HG03558 (cell line): ENCODE measurements around the gene KCNMA1.
"Not testable (repeated sequence)": the region's sequence is repeated elsewhere in the genome, so short reads cannot be mapped to it uniquely, and the experiment has no call there.

Experiments used
- ATAC-seq: cut with Tn5 transposase; IDR thresholded peaks from one replicate; pipeline ENCODE4 v1.9.1; 2021; ENCODE audit warnings: moderate number of reproducible peaks; ENCODE audit not compliant: unreplicated experiment; ENCODE audit errors: extremely low read depth

The KCNMA1 gene

DNA sequence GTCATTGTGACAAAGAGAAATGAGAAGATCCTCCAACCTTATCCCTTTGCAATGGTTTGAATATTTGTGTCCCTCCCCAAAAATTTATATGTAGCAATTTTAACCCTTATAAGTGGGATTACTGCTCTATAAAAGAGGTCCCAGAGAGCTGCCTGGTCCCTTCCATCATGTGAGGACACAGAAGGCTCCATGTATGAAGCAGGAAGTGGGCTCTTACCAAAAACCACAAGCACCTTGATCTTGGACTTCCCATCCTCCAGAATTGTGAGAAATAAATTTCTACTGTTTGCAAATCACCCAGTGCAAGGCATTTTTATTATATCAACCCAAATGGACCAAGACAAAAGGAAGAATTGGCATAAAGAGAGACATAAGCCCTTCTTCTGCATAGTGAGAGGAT is 95.7 kb downstream of the KCNMA1 start:
- ATAC-seq = no peak

DNA sequence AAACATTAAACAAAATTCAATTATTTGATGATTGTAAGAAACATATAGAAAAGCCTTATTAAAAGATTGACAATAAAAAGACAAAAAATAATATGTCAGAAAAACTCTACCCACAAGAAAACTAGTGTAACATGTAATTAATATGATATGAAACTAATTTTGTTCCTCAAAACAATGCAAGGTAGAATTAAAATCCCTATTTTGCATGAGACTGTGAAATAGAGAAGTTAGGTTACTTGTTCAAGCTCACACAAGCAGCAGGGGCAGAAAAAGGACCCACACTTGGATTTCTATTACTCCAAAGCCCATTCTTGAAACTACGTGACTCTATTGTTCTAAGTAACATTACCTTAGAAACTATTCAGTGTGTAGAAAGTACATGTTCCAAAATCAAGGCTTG is 96.4 kb downstream of the KCNMA1 start:
- ATAC-seq = no peak

DNA sequence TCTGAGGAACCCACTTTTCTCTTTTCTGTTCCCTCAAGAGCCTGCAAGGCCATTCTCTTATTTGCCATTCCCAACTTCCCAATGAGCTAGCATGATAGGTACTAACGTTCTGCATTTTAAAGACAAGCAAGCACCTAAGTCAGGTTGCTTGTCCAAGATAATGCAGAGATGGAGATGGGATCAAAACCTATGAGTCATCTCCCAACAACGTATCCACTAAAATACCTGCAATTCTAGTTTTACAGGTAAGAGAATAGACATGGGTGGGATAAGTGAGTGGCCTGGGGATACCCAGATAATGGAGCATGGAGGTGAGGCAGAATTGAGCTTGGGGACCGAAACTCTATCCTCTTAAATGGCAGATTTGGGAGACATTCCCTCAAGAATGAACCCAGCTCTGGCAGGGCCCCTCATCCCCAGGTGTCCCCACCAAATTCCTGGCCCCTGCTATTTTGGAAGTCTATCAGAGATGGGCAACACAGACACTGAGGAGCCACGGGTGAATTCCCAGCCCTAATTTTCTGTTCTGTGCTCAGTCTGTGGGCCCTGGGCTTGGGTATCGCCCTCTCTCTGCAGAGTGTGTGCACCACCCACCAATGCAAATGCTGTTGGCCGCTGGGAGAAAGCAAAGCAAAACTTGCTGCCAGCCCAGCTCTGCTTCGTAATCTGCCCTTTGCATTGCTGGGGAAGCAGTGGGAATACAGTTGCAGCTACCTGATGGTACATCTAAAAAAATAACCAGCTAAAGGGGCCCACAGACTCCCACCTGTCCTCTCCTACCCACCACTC is 98.3 kb downstream of the KCNMA1 start:
- ATAC-seq = no peak

GRCh38 chr10:77537720-77538373 is 99.8 kb downstream of the KCNMA1 start:
- ATAC-seq = no peak

DNA sequence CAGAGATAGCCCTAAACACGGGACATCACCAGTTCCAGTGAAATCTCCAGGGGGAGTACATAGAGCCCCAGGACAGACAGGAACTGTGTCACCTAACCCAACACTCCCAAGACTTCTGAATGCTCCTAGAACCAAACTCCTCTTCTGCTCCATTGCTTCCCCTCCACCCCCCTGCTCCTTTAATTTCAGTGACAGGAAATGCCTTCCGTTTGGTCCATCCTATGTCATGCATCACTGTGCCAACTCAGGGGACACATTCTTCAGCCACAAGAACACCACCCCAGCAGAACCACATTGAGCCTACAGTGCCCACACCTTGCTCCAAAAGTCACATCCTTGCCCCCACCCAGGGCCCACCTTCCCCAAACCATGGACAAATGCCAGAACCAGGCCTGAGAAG is 100.5 kb downstream of the KCNMA1 start:
- no peak for ATAC-seq

DNA sequence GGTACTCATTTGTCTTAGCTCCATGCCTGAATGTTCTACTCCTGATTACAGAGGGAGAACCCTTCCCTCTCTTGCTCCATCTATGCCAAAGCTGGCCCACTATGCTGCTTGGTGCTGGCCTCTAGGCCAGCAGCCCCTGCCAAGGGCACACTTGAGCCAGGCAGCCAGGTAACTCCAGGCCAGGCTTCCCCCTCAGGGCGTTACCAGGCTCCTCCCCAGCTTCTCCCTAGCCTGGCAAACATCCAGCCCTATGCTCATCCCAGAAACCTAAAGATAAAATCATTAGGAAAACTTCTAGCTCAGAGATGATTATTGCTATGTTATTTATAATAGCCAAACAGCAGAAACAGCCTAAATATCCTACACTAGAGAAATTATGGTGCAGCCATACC is 103.7 kb downstream of the KCNMA1 start:
- no peak for ATAC-seq

- no peak for ATAC-seq
Measured at GRCh38 chr10:77533146-77533886, 104.3 kb downstream of the KCNMA1 start.

- no peak for ATAC-seq
Measured at GRCh38 chr10:77532068-77532467, 105.5 kb downstream of the KCNMA1 start.

DNA sequence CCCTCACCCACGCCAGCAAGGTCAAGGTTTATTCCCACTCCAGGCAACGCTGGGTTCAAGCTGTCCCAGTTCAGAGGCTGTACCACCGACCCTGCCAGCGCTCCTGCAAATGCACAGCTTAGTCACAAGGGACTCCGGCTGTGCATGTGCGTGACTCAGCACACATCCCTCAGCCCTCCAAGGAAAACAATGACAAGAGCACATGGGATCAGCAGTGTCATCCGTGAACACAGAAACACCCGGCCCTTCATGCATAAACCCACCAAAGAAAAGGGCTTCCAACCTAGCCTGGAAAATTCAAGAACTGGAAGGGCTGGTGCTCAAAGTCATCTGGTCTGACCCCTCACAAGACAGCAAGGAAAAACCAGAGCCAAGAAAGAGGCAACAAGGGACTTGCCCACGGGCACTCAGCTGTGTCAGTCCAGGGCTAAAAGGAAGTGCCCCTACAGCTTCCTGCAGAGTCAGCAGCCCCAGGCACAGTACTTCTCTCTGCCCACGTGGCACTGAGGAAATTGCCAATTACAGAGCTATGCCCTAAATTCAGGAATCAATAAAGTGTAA is 106.1 kb downstream of the KCNMA1 start:
- no peak for ATAC-seq

- no peak for ATAC-seq
Measured at GRCh38 chr10:77530011-77530410, 107.6 kb downstream of the KCNMA1 start.

DNA sequence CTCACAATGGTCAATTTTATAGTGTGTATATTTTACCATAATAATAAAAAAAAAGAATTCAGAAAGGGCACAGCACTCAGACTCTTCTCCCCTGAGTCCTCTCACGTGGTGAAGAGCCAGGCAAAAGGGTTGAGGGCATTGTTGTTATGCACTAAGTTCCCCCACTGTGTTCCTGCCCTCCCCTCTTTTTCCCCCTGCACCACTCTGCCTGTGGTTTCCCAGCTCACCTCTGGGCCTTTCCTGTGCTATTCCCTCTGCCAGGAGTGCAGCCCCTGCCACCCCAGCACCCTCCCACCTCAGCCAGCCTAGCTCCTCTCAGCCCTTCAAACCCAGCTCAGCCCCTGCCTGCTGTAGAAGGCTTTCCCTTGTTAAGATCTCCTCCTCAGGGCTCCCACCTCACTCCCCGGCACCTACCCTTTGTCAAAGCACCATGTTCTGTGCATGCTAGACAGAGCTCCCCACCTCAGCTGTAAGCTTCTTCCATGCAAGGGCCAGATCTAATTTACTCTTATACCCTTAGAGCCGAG is 108.5 kb downstream of the KCNMA1 start:
- no peak for ATAC-seq

GRCh38 chr10:77527839-77528238 is 109.8 kb downstream of the KCNMA1 start:
- ATAC-seq = no peak

GRCh38 chr10:77526868-77527617 is 110.6 kb downstream of the KCNMA1 start:
- ATAC-seq = no peak

DNA sequence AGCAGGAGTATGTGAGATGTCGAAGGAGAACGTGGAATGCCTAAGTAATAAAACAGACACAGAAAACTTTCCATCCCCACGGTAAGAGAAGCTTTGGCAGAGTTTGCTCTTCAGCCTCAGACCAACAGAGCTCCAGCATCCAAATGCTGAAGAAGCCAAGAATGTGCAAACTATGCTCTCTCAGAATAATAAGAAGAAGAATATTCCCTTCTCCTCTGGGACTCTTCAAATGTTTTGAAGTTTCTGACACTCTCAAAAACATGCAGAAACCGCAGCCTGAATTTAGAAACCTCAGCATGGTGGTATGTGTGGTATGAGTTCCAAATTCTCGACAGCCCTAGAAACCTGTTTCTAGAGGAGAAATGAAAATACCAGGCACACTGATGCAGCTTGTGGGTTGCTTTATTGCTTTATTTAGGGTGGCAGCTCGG is 113.3 kb downstream of the KCNMA1 start:
- no peak for ATAC-seq

- no peak for ATAC-seq
Measured at GRCh38 chr10:77522268-77522809, 115.3 kb downstream of the KCNMA1 start.

DNA sequence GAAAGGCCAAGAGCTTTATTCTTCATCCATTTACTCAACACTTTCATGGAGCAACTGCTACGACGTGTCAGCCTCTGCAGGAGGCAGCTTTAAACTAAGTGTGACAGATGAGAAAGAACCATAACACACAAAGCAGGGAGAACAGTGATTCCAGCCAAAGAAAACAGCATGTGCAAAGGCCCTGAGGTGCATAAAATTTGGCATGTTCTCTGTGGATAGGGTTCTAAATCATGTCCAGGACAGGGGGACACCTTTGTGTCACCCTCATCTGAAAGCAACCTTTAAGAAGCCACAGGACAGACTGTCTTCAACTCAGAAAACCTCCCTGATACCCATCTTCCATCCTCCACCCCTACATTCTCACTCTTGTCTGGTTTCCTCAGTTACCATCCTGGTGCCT is 116.6 kb downstream of the KCNMA1 start:
- no peak for ATAC-seq

DNA sequence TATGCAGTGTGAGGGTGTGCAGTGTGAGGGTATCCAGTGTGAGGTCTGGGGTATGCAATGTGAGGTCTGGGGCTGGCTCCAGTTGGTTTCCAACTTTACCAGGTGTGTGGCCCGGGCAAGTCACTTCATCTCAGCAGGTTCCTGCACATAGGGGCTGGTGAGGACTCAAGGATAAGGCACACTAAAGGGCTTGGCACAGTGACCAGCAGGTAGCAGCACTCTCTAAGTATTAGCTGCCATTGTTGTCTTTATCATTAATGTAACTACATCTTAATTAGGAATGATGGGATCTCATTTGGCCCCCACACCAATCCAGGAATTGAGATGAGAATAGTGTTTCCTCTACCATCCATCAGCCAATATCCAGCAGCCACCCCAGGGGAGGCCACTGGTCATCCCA is 117.3 kb downstream of the KCNMA1 start:
- no peak for ATAC-seq

DNA sequence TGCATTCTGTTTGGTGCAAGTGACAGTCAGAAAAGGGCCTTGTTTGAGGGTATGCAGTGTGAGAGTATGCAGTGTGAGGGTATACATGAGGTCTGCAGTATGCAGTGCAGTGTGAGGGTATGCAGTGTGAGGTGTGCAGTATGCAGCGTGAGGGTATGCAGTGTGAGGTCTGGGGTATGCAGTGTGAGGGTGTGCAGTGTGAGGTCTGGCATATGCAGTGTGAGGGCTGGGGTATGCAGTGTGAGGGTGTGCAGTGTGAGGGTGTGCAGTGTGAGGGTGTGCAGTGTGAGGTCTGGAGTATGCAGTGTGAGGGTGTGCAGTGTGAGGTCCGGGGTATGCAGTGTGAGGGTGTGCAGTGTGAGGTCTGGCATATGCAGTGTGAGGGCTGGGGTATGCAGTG is 117.8 kb downstream of the KCNMA1 start:
- ATAC-seq = not testable (repeated sequence)

- ATAC-seq = no peak
Measured at GRCh38 chr10:77518910-77519274, 118.7 kb downstream of the KCNMA1 start.
